ENCODE measurements around the gene PADI1. TPM values are rescaled to one million over a fixed set of nuclear protein-coding genes. Genes with fewer than 3 reads are reported as not detected.

PADI1 gene
- total and polyA plus RNA-seq, 2 of the 8 experiments (the other 6 are each of a cell fraction or from before 2014, with no cell fraction given): 0.20 to 0.30 TPM

DNA sequence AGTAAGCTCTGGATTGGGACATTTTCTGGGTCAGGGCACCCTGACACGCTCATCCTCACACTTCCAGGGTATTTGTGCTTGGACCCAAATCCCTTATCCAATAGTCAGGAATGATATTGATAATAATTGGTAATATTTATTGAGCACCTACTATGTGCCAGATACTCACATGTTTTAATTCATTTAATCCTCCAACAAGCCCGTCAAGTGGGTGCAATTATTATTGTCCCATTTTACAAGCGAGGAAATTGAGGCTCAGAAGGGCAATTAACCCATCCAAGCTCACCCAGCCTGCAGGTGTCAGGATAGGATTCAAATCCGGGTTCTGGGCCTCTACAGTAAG lies 32.6 kb downstream of the PADI1 start (continued):
- TF ChIP-seq, protein P1, sequence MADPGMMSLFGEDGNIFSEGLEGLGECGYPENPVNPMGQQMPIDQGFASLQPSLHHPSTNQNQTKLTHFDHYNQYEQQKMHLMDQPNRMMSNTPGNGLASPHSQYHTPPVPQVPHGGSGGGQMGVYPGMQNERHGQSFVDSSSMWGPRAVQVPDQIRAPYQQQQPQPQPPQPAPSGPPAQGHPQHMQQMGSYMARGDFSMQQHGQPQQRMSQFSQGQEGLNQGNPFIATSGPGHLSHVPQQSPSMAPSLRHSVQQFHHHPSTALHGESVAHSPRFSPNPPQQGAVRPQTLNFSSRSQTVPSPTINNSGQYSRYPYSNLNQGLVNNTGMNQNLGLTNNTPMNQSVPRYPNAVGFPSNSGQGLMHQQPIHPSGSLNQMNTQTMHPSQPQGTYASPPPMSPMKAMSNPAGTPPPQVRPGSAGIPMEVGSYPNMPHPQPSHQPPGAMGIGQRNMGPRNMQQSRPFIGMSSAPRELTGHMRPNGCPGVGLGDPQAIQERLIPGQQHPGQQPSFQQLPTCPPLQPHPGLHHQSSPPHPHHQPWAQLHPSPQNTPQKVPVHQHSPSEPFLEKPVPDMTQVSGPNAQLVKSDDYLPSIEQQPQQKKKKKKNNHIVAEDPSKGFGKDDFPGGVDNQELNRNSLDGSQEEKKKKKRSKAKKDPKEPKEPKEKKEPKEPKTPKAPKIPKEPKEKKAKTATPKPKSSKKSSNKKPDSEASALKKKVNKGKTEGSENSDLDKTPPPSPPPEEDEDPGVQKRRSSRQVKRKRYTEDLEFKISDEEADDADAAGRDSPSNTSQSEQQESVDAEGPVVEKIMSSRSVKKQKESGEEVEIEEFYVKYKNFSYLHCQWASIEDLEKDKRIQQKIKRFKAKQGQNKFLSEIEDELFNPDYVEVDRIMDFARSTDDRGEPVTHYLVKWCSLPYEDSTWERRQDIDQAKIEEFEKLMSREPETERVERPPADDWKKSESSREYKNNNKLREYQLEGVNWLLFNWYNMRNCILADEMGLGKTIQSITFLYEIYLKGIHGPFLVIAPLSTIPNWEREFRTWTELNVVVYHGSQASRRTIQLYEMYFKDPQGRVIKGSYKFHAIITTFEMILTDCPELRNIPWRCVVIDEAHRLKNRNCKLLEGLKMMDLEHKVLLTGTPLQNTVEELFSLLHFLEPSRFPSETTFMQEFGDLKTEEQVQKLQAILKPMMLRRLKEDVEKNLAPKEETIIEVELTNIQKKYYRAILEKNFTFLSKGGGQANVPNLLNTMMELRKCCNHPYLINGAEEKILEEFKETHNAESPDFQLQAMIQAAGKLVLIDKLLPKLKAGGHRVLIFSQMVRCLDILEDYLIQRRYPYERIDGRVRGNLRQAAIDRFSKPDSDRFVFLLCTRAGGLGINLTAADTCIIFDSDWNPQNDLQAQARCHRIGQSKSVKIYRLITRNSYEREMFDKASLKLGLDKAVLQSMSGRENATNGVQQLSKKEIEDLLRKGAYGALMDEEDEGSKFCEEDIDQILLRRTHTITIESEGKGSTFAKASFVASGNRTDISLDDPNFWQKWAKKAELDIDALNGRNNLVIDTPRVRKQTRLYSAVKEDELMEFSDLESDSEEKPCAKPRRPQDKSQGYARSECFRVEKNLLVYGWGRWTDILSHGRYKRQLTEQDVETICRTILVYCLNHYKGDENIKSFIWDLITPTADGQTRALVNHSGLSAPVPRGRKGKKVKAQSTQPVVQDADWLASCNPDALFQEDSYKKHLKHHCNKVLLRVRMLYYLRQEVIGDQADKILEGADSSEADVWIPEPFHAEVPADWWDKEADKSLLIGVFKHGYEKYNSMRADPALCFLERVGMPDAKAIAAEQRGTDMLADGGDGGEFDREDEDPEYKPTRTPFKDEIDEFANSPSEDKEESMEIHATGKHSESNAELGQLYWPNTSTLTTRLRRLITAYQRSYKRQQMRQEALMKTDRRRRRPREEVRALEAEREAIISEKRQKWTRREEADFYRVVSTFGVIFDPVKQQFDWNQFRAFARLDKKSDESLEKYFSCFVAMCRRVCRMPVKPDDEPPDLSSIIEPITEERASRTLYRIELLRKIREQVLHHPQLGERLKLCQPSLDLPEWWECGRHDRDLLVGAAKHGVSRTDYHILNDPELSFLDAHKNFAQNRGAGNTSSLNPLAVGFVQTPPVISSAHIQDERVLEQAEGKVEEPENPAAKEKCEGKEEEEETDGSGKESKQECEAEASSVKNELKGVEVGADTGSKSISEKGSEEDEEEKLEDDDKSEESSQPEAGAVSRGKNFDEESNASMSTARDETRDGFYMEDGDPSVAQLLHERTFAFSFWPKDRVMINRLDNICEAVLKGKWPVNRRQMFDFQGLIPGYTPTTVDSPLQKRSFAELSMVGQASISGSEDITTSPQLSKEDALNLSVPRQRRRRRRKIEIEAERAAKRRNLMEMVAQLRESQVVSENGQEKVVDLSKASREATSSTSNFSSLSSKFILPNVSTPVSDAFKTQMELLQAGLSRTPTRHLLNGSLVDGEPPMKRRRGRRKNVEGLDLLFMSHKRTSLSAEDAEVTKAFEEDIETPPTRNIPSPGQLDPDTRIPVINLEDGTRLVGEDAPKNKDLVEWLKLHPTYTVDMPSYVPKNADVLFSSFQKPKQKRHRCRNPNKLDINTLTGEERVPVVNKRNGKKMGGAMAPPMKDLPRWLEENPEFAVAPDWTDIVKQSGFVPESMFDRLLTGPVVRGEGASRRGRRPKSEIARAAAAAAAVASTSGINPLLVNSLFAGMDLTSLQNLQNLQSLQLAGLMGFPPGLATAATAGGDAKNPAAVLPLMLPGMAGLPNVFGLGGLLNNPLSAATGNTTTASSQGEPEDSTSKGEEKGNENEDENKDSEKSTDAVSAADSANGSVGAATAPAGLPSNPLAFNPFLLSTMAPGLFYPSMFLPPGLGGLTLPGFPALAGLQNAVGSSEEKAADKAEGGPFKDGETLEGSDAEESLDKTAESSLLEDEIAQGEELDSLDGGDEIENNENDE (IDR thresholded peaks at IDR 0.05; ENCODE audit: insufficient replicate concordance, low read length): no peak
- TF ChIP-seq POLR2AphosphoS5 (IDR thresholded peaks at IDR 0.05; ENCODE audit: low read depth, low read length) (no peak), NANOG (IDR thresholded peaks at IDR 0.05; ENCODE audit: insufficient read depth, low read depth, low read length, poor library complexity, severe bottlenecking) (no peak), SIRT6 (IDR thresholded peaks at IDR 0.05; ENCODE audit: low read length) (no peak), ASH2L (IDR thresholded peaks at IDR 0.05; ENCODE audit: low read length) (no peak), POLR2A (IDR thresholded peaks at IDR 0.05; ENCODE audit: control extremely low read depth in 1 of 2, low read depth in 2 of 2, low read length in 2 of 2) (no peak), NRF1 (IDR thresholded peaks at IDR 0.05; ENCODE audit: low read depth, low read length) (no peak), SP1 (IDR thresholded peaks at IDR 0.05; ENCODE audit: low read depth, low read length) (no peak), EZH2 (IDR thresholded peaks at IDR 0.05; ENCODE audit: low read depth, low read length, severe bottlenecking) (no peak), SP2 (IDR thresholded peaks at IDR 0.05; ENCODE audit: low read length) (no peak), CHD2 (IDR thresholded peaks at IDR 0.05; ENCODE audit: low read length) (no peak), GTF2F1 (IDR thresholded peaks at IDR 0.05; ENCODE audit: borderline replicate concordance, low read depth, low read length) (no peak)
